ENCODE data around the gene WWC1.
"Not testable (repeated sequence)": the region's sequence is repeated elsewhere in the genome, so short reads cannot be mapped to it uniquely, and the experiment has no call there.

The WWC1 gene

GRCh38 chr5:168415971-168416370 lies 124.5 kb downstream of the WWC1 start:
- no peak for DNase-seq

DNA sequence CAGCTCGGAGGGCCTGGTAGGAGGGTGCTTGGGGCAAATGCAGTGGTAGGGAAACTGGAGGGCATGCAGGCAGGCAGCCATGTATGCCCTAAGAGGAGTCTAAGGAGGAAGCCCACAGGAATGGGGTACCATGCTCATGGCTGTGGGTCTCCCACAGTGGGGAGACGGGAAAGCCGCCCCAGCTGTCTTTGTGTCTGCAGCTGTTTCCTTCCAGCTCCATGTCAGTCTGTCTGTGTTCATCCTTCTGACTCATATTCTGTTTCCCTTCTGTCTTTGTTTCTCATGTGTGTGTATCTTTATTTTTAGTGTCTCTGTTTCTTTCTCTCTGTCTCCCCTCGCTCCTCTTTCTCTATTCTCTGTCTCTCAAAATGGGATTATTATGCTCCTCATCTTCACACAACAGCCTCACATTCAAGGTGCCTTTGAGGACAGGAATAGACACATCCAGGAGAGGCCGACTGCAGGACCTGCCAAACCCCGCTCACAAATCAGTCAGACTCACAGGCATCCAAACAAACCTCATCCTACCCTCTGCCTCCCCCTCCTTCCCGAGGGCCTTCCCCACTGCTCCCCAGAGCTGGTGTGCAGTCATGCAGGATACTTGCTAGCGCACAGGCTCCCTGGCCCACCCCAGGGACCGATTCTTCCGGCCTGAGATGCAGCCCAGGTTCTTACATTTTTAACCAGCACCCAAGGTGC lies 126.4 kb downstream of the WWC1 start:
- no peak for DNase-seq

DNA sequence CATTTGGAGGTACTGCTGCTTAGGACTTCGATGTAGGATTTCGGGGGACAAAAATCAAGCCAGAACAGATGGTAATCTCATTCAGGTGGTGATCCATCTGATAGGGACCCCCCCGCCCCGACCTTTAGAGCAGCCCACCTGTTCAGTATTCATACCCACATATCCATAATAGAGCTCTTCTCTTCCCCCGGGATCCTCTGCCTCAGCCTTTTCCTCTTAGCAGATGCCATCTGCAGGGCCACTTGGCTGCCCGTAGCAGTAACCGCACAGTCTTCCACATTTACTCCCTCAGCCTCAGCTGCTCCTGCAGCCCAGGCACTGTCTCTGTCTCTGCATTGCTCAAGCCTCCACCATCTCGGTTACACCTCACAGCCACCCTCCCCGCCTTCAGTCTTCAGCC lies 129.0 kb downstream of the WWC1 start:
- DNase-seq = no peak

DNA sequence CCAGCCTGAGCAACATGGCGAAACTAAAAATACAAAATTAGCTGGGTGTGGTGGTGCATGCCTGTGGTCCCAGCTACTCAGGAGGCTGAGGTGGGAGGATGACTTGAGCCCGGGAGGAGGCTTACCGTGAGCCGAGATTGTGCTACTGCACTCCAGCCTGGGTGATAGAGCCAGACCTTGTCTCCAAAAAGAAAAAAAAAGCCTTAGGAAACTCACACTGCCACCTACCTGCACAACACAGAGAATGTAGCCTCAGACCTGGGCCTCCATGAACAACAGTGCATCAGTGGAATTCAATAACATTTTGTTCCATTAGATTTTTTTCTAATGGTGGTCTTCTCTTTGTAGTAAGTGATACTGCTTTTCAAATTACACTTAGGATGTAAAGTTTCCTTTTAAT lies 131.0 kb downstream of the WWC1 start:
- no peak for DNase-seq

DNA sequence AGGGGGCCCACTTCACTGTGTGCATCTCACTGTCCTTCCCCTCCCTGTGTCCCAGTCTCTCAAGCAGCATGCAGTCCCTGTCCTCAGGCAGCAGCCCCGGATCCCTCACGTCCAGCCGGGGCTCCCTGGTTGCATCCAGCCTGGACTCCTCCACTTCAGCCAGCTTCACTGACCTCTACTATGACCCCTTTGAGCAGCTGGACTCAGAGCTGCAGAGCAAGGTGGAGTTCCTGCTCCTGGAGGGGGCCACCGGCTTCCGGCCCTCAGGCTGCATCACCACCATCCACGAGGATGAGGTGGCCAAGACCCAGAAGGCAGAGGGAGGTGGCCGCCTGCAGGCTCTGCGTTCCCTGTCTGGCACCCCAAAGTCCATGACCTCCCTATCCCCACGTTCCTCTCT lies 132.0 kb downstream of the WWC1 start:
- DNase-seq = no peak

GRCh38 chr5:168423971-168424370 lies 132.5 kb downstream of the WWC1 start:
- no peak for DNase-seq

- no peak for DNase-seq
These were observed 133.3 kb downstream of the WWC1 start for GRCh38 chr5:168424594-168425323.

- no peak for DNase-seq
These were observed 134.8 kb downstream of the WWC1 start for GRCh38 chr5:168426007-168426863.

DNA sequence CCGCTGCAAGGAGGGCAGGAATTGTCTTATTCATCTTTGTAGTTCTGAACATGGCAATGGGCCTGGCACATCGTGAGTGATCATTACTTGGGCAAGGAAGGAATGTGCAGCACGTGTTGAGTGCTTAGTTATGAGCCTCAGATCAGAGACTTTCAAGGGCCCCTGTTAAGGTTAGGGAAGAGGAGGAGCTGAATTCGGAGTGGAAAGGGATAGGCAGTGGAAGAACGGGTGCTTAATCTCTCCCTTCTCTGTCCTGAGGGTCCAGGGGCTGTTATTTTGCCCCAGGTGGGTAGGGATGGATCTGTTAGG lies 135.4 kb downstream of the WWC1 start:
- DNase-seq = no peak

- no peak for DNase-seq
These were observed 135.8 kb downstream of the WWC1 start for GRCh38 chr5:168427224-168427623.

DNA sequence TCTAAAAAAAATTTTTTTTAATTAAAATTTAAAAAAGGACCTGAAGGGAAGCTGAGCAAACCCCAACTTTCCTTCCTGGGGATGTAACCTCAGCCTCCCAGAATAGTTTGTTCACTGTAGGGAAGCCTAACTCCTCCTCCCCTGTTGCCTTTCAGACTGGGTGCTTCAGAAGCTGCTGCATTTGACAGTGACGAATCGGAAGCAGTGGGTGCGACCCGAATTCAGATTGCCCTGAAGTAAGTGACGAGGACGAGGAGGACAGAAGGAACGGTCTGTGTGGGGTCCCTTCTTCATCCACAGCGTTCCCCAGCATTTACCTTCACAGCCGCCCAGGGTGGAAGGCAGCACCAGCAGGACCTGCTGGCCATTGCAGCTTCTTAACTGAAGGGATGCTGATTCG lies 137.1 kb downstream of the WWC1 start:
- DNase-seq = no peak

DNA sequence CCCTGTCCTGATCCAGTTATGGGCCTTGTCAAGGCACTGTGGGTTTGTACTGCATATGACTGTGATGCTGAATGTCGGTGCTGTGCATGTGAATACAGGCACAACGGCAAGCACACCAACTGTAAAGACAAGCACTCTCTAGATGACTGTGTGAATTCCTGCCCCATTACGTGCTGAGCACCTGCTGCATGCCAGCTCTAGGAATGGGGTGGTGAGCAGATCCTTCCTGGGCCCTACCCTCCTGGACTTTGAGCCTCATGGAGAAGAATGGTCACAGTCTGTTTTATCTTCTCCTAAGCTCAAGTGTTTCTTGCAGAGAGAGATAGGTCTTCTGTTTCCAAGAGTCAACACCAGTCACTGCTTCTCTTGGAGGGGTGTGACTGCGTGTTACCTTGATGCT lies 138.9 kb downstream of the WWC1 start:
- DNase-seq = no peak

DNA sequence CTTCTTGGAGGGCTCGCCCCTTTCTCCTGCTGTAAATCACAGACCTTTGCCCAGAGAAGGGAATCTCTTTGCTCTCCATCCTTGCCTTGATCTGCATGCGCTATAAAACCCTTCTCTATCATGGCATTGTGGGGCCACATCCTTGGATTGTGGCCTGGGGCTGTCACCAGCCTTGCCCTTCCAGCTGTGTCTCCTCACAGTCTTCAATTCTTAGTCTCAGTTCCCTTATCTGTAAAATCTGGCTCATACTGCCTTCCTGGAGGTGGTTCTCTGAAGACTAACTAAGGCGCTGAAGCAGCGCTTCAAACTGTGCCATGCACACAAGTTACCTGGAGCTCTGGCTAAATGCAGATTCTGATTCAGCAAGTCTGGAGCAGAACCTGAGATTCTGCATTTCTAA lies 141.5 kb downstream of the WWC1 start:
- DNase-seq = no peak

GRCh38 chr5:168434001-168434400 lies 142.6 kb downstream of the WWC1 start:
- DNase-seq = no peak

DNA sequence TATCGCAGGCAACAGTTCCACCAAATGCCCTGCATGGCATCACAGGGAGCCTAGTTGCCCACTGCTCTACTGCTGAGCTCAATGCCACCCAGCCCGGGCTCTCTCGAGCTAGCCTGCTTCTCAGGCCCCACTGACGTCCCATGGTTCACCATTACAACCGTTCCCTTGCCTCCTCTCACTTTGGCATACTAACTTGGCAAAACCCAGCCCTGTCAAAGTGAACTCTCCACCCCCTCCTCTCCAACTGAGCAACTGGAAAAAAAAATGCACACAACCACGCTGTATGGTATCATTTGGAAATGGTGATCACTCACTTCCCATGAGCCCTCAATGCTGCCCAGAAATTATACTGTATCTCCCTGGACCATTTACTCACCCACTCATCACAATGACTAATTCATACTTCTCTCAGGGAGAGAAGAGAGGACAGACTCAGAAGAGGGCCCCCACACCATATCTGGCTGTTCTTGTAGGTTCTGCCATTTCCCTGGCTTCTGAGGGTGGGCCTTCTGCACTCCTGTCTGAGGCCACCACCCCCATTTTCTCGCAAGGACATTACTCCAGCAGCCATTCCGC lies 143.4 kb downstream of the WWC1 start:
- DNase-seq = no peak

DNA sequence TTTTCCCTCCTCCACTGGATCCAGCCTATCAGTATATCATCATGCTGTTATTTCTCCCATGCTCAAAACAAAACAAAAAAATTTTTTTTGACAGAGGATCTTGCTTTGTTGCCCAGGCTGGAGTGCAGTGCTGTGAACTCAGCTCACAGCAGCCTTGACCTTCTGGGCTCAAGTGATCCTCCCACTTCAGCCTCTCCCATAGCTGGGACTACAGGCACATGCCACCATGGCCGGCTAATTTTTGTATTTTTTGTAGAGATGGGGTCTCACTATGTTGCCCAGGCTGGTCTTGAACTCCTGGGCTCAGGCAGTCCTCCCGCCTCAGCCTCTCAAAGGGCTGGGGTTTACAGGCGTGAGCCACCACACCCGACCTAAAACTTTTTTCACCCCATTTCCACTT lies 143.9 kb downstream of the WWC1 start:
- DNase-seq = not testable (repeated sequence)

DNA sequence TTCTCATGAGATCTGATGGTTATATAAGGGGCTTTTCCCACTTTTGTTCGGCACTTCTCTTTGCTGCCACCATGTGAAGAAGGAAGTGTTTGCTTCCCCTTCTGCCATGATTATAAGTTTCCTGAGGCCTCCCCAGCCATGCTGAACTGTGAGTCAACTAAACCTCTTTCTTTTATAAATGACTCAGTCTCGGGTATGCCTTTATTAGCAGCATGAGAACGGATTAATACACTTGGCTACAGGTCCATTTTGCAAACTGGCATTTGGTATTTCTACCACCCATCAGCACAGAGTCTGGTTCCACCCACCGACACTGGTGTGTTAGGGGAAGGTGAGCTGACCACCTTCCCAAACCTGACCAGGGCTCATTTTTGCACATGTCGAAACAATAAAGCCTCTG lies 146.9 kb downstream of the WWC1 start:
- no peak for DNase-seq

GRCh38 chr5:168443533-168443932 lies 152.1 kb downstream of the WWC1 start:
- no peak for DNase-seq

- DNase-seq = no peak
These were observed 152.7 kb downstream of the WWC1 start for GRCh38 chr5:168443950-168444700.

GRCh38 chr5:168446983-168447619 lies 155.7 kb downstream of the WWC1 start:
- DNase-seq = no peak

GRCh38 chr5:168447808-168448207 lies 156.4 kb downstream of the WWC1 start:
- no peak for DNase-seq

DNA sequence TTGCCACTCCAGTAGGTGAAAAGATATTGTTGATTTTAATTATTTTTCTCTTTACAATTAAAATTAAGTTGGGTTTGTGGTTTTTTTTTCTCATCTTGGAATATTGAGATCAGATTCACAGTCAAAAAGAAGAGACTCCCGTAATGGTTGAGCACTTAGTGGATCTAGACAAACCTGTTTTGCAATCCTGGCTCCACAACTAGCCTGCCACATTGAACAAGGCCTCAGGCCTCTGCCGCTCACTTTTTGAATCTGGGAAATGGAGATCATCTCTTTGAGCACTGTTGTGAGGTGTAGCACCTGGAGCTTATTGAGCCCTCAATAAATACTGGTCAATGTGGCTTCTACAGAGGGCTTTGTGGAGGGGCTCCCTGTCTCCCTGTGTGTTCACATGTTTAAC lies 157.7 kb downstream of the WWC1 start:
- DNase-seq = no peak
